ENCODE results near the gene INPP1.

DNA sequence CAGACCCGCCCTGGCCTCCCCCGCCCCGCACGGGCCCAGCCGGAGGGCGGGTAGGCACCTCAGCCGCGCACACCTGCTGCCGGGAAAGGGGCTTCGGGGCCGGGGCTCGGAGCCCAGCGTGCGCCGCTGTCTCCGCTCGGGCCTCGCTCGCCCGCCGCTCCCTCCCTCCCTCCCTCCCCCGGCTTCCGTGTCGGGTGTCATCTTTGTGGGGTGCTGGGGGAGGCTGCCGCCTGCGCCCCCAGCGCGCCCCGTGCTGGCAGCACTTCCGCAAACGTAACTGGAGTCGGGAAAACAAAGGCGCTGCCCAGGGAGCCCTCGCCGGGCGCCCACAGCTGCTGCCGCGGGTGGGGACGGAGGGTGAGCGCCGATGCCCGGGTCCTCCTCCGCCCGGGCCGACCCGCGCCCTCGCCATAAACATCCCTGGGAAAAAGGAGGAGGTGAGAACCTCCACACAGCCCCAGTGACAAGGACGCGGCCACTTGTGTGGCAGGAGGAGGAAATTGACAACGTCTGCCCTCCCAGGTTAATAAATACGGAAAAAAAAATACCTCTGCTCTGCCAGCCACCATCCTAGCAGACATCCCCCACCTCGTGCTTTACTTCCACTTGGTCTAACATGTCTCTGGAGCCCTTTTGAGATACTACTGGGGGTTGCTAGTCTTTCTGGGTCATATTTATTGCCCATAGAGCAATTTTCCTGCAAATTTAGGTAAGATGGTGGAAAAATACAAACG is 65.3 kb downstream of the INPP1 start:
- TF ChIP-seq, protein P1, sequence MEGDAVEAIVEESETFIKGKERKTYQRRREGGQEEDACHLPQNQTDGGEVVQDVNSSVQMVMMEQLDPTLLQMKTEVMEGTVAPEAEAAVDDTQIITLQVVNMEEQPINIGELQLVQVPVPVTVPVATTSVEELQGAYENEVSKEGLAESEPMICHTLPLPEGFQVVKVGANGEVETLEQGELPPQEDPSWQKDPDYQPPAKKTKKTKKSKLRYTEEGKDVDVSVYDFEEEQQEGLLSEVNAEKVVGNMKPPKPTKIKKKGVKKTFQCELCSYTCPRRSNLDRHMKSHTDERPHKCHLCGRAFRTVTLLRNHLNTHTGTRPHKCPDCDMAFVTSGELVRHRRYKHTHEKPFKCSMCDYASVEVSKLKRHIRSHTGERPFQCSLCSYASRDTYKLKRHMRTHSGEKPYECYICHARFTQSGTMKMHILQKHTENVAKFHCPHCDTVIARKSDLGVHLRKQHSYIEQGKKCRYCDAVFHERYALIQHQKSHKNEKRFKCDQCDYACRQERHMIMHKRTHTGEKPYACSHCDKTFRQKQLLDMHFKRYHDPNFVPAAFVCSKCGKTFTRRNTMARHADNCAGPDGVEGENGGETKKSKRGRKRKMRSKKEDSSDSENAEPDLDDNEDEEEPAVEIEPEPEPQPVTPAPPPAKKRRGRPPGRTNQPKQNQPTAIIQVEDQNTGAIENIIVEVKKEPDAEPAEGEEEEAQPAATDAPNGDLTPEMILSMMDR (conservative IDR thresholded peaks at IDR 0.05; ENCODE audit: low read length) = no peak
- no peak for TF ChIP-seq EZH2phosphoT487 (IDR thresholded peaks at IDR 0.05; ENCODE audit: borderline replicate concordance)

All from Loucy (cell line).